H1 (cell line): ENCODE results near the gene UCN. TPM values are rescaled to one million over a fixed set of nuclear protein-coding genes. Genes with fewer than 3 reads are reported as not detected.

Experiments
- EP300 ChIP-seq, 2 experiments: IDR thresholded peaks; 1 replicate in 1 of 2; 2 replicates in 1 of 2; pipeline ENCODE4 v1.6.1; 2011 to 2012; ENCODE audit warnings: low read depth in 2 of 2, low read length in 2 of 2, mild to moderate bottlenecking in 2 of 2, borderline replicate concordance in 1 of 2, inconsistent platforms in 1 of 2, moderate library complexity in 1 of 2
- GABPA ChIP-seq: IDR thresholded peaks from 2 replicates; pipeline ENCODE4 v1.6.1; 2011; ENCODE audit warnings: mild to moderate bottlenecking, low read length, moderate library complexity, borderline replicate concordance; ENCODE audit not compliant: insufficient read depth
- KDM4A ChIP-seq: IDR thresholded peaks from one replicate; pipeline ENCODE4 v1.7.1; 2012; ENCODE audit warnings: low read depth, mild to moderate bottlenecking, moderate library complexity, low read length, inconsistent platforms; ENCODE audit not compliant: severe bottlenecking
- polyA plus RNA-seq, 7 experiments: library from polyadenylated mRNA; depleted of rRNA in 3 of 7; stranded (reverse) in 5 of 7; unstranded in 2 of 7; fragments of >200 nt in 5 of 7; fragments of 200-250 nt in 2 of 7; gene quantifications; 1 replicate in 5 of 7; 2 replicates in 1 of 7; 4 replicates in 1 of 7; pipeline versions ENCODE4 v1.2.1 to v1.2.3, GENCODE V29; 2011 to 2013; ENCODE audit warnings: missing spikeins in 2 of 7, mixed read lengths in 2 of 7
- total RNA-seq: library from RNA; stranded (reverse); fragmentation: NEBNext Ultra II Directional; extraction: Animal tissue kit (Norgen Biotek cat#: 25700); gene quantifications from 2 replicates; pipeline ENCODE4 v1.2.1, GENCODE V29; 2021
- TF ChIP-seq, protein P1 (sequence below): fragments of 300-600 bp; sonication (generic); IDR thresholded peaks from 2 replicates; pipeline ENCODE4 v1.7.1; 2012; ENCODE audit warnings: low read length, moderate library complexity, mild to moderate bottlenecking, inconsistent platforms; ENCODE audit not compliant: insufficient replicate concordance

Gene UCN
- total and polyA plus RNA-seq, 2 of the 8 experiments (the other 6 are each of a cell fraction or from before 2014, with no cell fraction given) = 0.35 TPM; not detected in 1

DNA sequence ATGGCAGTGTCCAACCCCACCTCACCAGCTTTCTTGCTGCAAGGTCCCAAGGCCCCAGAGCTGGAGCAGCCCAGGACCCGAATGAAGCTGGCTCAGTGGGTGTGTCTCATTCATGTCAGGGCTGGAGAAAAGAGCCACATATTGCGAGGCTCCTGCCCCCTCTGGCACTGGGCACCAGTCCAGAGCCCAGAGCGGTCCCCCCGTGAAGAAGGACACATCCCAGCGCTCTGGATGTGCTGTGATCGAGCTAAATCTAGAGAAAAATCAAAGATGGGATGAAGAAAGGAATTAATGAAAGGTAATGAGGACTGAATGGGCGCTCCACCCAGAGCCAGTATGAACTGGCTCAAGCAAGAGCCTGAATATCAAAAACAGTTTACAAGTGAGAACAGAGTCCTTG lies 27.9 kb upstream of the UCN start (continued):
- TF ChIP-seq, protein P1, sequence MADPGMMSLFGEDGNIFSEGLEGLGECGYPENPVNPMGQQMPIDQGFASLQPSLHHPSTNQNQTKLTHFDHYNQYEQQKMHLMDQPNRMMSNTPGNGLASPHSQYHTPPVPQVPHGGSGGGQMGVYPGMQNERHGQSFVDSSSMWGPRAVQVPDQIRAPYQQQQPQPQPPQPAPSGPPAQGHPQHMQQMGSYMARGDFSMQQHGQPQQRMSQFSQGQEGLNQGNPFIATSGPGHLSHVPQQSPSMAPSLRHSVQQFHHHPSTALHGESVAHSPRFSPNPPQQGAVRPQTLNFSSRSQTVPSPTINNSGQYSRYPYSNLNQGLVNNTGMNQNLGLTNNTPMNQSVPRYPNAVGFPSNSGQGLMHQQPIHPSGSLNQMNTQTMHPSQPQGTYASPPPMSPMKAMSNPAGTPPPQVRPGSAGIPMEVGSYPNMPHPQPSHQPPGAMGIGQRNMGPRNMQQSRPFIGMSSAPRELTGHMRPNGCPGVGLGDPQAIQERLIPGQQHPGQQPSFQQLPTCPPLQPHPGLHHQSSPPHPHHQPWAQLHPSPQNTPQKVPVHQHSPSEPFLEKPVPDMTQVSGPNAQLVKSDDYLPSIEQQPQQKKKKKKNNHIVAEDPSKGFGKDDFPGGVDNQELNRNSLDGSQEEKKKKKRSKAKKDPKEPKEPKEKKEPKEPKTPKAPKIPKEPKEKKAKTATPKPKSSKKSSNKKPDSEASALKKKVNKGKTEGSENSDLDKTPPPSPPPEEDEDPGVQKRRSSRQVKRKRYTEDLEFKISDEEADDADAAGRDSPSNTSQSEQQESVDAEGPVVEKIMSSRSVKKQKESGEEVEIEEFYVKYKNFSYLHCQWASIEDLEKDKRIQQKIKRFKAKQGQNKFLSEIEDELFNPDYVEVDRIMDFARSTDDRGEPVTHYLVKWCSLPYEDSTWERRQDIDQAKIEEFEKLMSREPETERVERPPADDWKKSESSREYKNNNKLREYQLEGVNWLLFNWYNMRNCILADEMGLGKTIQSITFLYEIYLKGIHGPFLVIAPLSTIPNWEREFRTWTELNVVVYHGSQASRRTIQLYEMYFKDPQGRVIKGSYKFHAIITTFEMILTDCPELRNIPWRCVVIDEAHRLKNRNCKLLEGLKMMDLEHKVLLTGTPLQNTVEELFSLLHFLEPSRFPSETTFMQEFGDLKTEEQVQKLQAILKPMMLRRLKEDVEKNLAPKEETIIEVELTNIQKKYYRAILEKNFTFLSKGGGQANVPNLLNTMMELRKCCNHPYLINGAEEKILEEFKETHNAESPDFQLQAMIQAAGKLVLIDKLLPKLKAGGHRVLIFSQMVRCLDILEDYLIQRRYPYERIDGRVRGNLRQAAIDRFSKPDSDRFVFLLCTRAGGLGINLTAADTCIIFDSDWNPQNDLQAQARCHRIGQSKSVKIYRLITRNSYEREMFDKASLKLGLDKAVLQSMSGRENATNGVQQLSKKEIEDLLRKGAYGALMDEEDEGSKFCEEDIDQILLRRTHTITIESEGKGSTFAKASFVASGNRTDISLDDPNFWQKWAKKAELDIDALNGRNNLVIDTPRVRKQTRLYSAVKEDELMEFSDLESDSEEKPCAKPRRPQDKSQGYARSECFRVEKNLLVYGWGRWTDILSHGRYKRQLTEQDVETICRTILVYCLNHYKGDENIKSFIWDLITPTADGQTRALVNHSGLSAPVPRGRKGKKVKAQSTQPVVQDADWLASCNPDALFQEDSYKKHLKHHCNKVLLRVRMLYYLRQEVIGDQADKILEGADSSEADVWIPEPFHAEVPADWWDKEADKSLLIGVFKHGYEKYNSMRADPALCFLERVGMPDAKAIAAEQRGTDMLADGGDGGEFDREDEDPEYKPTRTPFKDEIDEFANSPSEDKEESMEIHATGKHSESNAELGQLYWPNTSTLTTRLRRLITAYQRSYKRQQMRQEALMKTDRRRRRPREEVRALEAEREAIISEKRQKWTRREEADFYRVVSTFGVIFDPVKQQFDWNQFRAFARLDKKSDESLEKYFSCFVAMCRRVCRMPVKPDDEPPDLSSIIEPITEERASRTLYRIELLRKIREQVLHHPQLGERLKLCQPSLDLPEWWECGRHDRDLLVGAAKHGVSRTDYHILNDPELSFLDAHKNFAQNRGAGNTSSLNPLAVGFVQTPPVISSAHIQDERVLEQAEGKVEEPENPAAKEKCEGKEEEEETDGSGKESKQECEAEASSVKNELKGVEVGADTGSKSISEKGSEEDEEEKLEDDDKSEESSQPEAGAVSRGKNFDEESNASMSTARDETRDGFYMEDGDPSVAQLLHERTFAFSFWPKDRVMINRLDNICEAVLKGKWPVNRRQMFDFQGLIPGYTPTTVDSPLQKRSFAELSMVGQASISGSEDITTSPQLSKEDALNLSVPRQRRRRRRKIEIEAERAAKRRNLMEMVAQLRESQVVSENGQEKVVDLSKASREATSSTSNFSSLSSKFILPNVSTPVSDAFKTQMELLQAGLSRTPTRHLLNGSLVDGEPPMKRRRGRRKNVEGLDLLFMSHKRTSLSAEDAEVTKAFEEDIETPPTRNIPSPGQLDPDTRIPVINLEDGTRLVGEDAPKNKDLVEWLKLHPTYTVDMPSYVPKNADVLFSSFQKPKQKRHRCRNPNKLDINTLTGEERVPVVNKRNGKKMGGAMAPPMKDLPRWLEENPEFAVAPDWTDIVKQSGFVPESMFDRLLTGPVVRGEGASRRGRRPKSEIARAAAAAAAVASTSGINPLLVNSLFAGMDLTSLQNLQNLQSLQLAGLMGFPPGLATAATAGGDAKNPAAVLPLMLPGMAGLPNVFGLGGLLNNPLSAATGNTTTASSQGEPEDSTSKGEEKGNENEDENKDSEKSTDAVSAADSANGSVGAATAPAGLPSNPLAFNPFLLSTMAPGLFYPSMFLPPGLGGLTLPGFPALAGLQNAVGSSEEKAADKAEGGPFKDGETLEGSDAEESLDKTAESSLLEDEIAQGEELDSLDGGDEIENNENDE = no peak
- TF ChIP-seq KDM4A (no peak), GABPA (no peak), EP300 (IDR thresholded peaks at IDR 0.05; ENCODE audit: borderline replicate concordance in 1 of 2, low read depth in 2 of 2, low read length in 2 of 2) (no peak)
